ENCODE measurements around the gene CYP3A4. TPM values are rescaled to one million over a fixed set of nuclear protein-coding genes. Genes with fewer than 3 reads are reported as not detected.

CYP3A4 gene
- total and polyA plus RNA-seq, 4 donors: 0.37 TPM; not detected in 3

DNA sequence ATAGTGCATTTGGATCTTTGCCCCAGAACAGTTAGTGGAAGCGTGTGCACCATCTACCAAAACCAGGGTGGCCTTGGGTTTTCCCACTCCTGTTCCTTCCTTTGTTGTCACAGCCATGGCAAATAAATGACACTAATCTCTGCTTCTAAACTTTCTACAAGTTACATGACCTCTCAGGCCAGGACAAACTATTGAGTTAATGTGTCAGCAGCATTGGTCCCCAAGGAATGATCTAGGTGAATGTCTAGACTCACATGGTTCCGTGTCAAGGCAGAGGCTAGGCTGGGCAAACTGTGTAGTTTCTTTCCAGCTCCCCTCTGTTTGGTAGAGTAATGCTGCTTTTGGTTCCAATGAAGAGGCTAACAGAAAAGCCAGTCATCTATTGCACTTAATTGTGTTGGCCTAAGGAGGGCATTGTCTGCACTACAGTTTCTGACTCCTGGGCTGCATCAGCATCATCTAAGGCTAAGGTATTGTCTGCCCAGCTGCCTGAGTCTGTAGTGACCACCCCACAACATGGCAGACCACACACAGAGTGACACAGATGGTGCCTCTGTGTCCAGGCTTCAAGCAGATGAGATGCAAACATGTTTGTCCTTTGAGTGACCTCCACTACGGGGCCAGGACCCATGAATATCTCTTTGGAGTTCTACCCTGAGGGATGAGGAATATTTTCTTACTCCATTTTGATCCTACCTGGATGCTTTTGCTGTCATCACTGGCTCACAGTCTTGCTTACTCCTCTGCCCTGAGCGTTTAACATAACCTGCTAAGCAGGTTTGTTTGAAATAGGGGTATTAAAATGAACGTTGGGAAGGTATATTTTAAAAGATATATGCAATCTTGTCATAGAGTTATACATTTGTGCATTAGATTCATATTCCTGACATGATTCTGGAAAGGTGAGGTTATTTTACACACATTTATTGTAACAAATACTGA lies 1.7 kb downstream of the CYP3A4 start:
- whole genome bisulfite sequencing, 2 donors: 73 to 82% methylated on average over 5 of the region's 5 CpGs
- Histone ChIP-seq H3K36me3 (ENCODE audit: control insufficient read depth in 4 of 4, insufficient read depth in 4 of 4, low read length in 4 of 4) (no peaks in the 10 kb centered on the region), H3K9ac (ENCODE audit: insufficient read depth in 1 of 2, low read length in 2 of 2) (no peak overlapping the region), H3K9me3 (ENCODE audit: control insufficient read depth in 4 of 4, insufficient read depth in 3 of 4, low read length in 3 of 4) (no peaks in the 10 kb centered on the region), H3K27ac (ENCODE audit: low read depth in 1 of 2, low read length in 1 of 2) (no peak overlapping the region), H3K4me3 (no peak overlapping the region), H3K27me3 (ENCODE audit: control insufficient read depth in 3 of 3, insufficient read depth in 3 of 3, low read length in 2 of 3) (no peaks in the 10 kb centered on the region), H3K4me1 (ENCODE audit: control insufficient read depth in 5 of 5, insufficient read depth in 5 of 5, low read length in 5 of 5) (no peaks in the 10 kb centered on the region)
- TF ChIP-seq, protein P1, sequence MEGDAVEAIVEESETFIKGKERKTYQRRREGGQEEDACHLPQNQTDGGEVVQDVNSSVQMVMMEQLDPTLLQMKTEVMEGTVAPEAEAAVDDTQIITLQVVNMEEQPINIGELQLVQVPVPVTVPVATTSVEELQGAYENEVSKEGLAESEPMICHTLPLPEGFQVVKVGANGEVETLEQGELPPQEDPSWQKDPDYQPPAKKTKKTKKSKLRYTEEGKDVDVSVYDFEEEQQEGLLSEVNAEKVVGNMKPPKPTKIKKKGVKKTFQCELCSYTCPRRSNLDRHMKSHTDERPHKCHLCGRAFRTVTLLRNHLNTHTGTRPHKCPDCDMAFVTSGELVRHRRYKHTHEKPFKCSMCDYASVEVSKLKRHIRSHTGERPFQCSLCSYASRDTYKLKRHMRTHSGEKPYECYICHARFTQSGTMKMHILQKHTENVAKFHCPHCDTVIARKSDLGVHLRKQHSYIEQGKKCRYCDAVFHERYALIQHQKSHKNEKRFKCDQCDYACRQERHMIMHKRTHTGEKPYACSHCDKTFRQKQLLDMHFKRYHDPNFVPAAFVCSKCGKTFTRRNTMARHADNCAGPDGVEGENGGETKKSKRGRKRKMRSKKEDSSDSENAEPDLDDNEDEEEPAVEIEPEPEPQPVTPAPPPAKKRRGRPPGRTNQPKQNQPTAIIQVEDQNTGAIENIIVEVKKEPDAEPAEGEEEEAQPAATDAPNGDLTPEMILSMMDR (IDR thresholded peaks at IDR 0.05; ENCODE audit: control extremely low read depth, extremely low read depth): no peak
- ATAC-seq (ENCODE audit: insufficient read depth, low FRiP score): no peak
- DNase-seq: no peak

DNA sequence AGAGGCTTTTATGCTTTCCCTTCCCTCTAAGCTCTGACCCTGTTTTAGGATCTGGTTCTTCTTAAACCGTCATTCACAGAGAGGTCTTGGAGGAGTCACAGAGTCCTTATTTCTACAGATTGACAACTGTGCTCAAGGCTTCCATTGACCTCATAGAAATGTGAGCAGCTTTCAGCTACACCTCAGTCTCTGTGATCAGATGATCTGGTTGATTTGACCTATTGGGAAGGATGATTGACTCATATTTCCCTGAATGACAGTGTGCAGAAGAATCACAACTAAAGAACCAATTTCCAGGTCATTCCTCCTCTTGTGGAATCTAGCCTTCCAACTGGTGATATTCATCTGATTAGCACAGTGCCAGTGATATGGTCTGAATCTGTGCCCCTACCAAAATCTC lies 3.4 kb downstream of the CYP3A4 start:
- Histone ChIP-seq H3K36me3 (ENCODE audit: control insufficient read depth in 4 of 4, insufficient read depth in 4 of 4, low read length in 4 of 4) (no peaks in the 10 kb centered on the region), H3K27ac (ENCODE audit: low read depth in 1 of 2, low read length in 1 of 2) (no peak overlapping the region), H3K4me1 (ENCODE audit: control insufficient read depth in 5 of 5, insufficient read depth in 5 of 5, low read length in 5 of 5) (no peaks in the 10 kb centered on the region), H3K9me3 (ENCODE audit: control insufficient read depth in 4 of 4, insufficient read depth in 3 of 4, low read length in 3 of 4) (no peaks in the 10 kb centered on the region), H3K4me3 (no peak overlapping the region), H3K27me3 (ENCODE audit: control insufficient read depth in 3 of 3, insufficient read depth in 3 of 3, low read length in 2 of 3) (no peaks in the 10 kb centered on the region), H3K9ac (ENCODE audit: insufficient read depth in 1 of 2, low read length in 2 of 2) (no peak overlapping the region)
- DNase-seq (no peak), ATAC-seq (ENCODE audit: insufficient read depth, low FRiP score) (no peak)
- WGBS, 2 donors: 94 to 96% methylated on average over 1 of the region's 1 CpG
- TF ChIP-seq, protein P1 (IDR thresholded peaks at IDR 0.05; ENCODE audit: control extremely low read depth, extremely low read depth): no peak

DNA sequence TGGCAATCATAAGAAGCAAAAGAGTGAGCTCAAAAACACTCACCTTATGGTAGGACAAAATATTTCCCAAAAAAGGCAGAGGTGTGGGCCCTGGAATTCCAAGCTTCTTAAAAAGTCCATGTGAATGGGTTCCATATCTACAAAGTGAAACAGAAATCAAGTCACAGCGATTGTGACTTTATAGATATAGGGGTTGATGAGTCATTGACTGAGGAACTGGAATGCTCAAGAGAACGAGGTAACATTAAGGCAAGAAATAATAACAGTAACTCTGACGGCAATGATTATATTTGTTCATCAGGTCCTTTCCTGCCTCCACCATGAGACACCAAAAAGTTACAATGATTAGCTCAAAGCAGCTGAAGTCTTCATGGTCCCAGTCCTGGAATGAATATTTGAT lies 4.0 kb downstream of the CYP3A4 start:
- no peak overlapping the region for H3K27ac ChIP-seq (ENCODE audit: low read depth in 1 of 2, low read length in 1 of 2)
- no peaks in the 10 kb centered on the region for H3K27me3 ChIP-seq (ENCODE audit: control insufficient read depth in 3 of 3, insufficient read depth in 3 of 3, low read length in 2 of 3)
- 86 to 90% methylated on average over 3 of the region's 3 CpGs for WGBS, 2 donors
- DNase-seq: no peak
- no peak overlapping the region for H3K9ac ChIP-seq (ENCODE audit: insufficient read depth in 1 of 2, low read length in 2 of 2)
- no peak overlapping the region for H3K4me3 ChIP-seq
- no peak for ATAC-seq (ENCODE audit: insufficient read depth, low FRiP score)
- TF ChIP-seq, protein P1 (IDR thresholded peaks at IDR 0.05; ENCODE audit: control extremely low read depth, extremely low read depth): no peak
- no peaks in the 10 kb centered on the region for H3K36me3 ChIP-seq (ENCODE audit: control insufficient read depth in 4 of 4, insufficient read depth in 4 of 4, low read length in 4 of 4)
- H3K4me1 ChIP-seq (ENCODE audit: control insufficient read depth in 5 of 5, insufficient read depth in 5 of 5, low read length in 5 of 5): no peaks in the 10 kb centered on the region
- no peaks in the 10 kb centered on the region for H3K9me3 ChIP-seq (ENCODE audit: control insufficient read depth in 4 of 4, insufficient read depth in 3 of 4, low read length in 3 of 4)

Data from lung (tissue), 12 donors.